GM23338 (cell line): ENCODE results near the gene PCNT. TPM values are rescaled to one million over a fixed set of nuclear protein-coding genes. Genes with fewer than 3 reads are reported as not detected.
A peak's percentile ranks its signal among the peaks of the same experiment; 100 is the strongest.

Experiments
- ATAC-seq: fragments of 200-7000 bp; cut with Tn5 transposase; 3 replicates; pipeline ENCODE4 v1.9.1; 2020
- DNase-seq: peaks from one replicate; pipeline ENCODE4 v3.0.0-alpha.2; 2015; ENCODE audit warnings: low spot score
- H2AFZ ChIP-seq: fragments of 200-600 bp; sonication (generic); 2 replicates; pipeline ENCODE4 v1.8.0; 2016; ENCODE audit warnings: antibody characterized with exemption, mild to moderate bottlenecking, moderate library complexity
- H3F3A ChIP-seq: fragments of 200-600 bp; sonication (generic); replicated peaks from 2 replicates; pipeline ENCODE4 v1.8.0; 2017; ENCODE audit warnings: antibody characterized with exemption, mixed run types, low read depth
- H3K27ac ChIP-seq: fragments of 200-600 bp; sonication (generic); 2 replicates; pipeline ENCODE4 v1.6.1; 2016; ENCODE audit warnings: low read depth
- H3K27me3 ChIP-seq: fragments of 200-600 bp; sonication (generic); 2 replicates; pipeline ENCODE4 v1.8.0; 2016; ENCODE audit warnings: mild to moderate bottlenecking, mixed run types, moderate library complexity; ENCODE audit not compliant: insufficient read depth
- H3K36me3 ChIP-seq: fragments of 200-600 bp; sonication (generic); 2 replicates; pipeline ENCODE4 v1.8.0; 2016; ENCODE audit warnings: mild to moderate bottlenecking; ENCODE audit not compliant: insufficient read depth
- H3K4me1 ChIP-seq: fragments of 200-600 bp; sonication (generic); 2 replicates; pipeline ENCODE4 v1.8.0; 2016; ENCODE audit warnings: mild to moderate bottlenecking, moderate library complexity; ENCODE audit not compliant: insufficient read depth
- H3K4me2 ChIP-seq: fragments of 200-600 bp; sonication (generic); 2 replicates; pipeline ENCODE4 v1.7.1; 2017; ENCODE audit warnings: mixed run types
- H3K4me3 ChIP-seq: fragments of 200-600 bp; sonication (generic); 2 replicates; pipeline ENCODE4 v1.6.1; 2016; ENCODE audit warnings: mixed run types
- H3K79me2 ChIP-seq: fragments of 200-600 bp; sonication (generic); replicated peaks from 2 replicates; pipeline ENCODE4 v1.8.0; 2017; ENCODE audit warnings: mild to moderate bottlenecking; ENCODE audit not compliant: insufficient read depth
- H3K9me2 ChIP-seq: fragments of 200-600 bp; sonication (generic); 2 replicates; pipeline ENCODE4 v1.8.0; 2017; ENCODE audit not compliant: insufficient read depth
- H4K20me1 ChIP-seq: fragments of 200-600 bp; sonication (generic); replicated peaks from 2 replicates; pipeline ENCODE4 v1.8.0; 2017; ENCODE audit warnings: mild to moderate bottlenecking; ENCODE audit not compliant: insufficient read depth
- H3K27ac Mint-ChIP-seq: 2 replicates; pipeline ENCODE4 v1.8.0; 2020; ENCODE audit warnings: inconsistent platforms, mild to moderate bottlenecking, moderate library complexity, mixed read lengths
- H3K27me3 Mint-ChIP-seq: 3 replicates; pipeline ENCODE4 v1.8.0; 2022; ENCODE audit warnings: low read depth, mild to moderate bottlenecking, moderate library complexity, mixed read lengths, inconsistent platforms; ENCODE audit not compliant: insufficient read depth, poor library complexity
- H3K36me3 Mint-ChIP-seq: 3 replicates; pipeline ENCODE4 v1.8.0; 2021; ENCODE audit warnings: low read depth, mild to moderate bottlenecking, inconsistent platforms, moderate library complexity, mixed read lengths
- H3K4me1 Mint-ChIP-seq: 3 replicates; pipeline ENCODE4 v1.8.0; 2020; ENCODE audit warnings: mild to moderate bottlenecking, inconsistent platforms, mixed read lengths
- H3K4me3 Mint-ChIP-seq: 3 replicates; pipeline ENCODE4 v1.8.0; 2021; ENCODE audit warnings: moderate library complexity, mild to moderate bottlenecking, inconsistent platforms, mixed read lengths
- H3K9me3 Mint-ChIP-seq: 3 replicates; pipeline ENCODE4 v1.8.0; 2020; ENCODE audit warnings: moderate library complexity, mild to moderate bottlenecking, inconsistent platforms, mixed read lengths
- CREB1 ChIP-seq: fragments of 250-450 bp; sonication (Bioruptor Pico); IDR thresholded peaks from 2 replicates; pipeline ENCODE4 v1.5.0; 2020; ENCODE audit warnings: low read depth, mild to moderate bottlenecking, moderate library complexity
- CTCF ChIP-seq, 2 experiments: fragments of 200-600 bp in 1 of 2; sonication (generic) in 1 of 2; conservative IDR thresholded peaks; 2 replicates each; pipeline versions ENCODE4 v1.5.1 to v1.6.1; 2016 to 2017; ENCODE audit warnings: antibody characterized with exemption in 2 of 2, low read depth in 2 of 2, mild to moderate bottlenecking in 2 of 2, moderate library complexity in 1 of 2
- EZH2phosphoT487 ChIP-seq: fragments of 200-600 bp; sonication (generic); IDR thresholded peaks from one replicate; pipeline ENCODE4 v1.8.1; 2018; ENCODE audit warnings: antibody characterized with exemption; ENCODE audit not compliant: unreplicated experiment
- JUNB ChIP-seq: IDR thresholded peaks from one replicate; pipeline ENCODE4 v1.6.1; 2016; ENCODE audit warnings: antibody characterized with exemption; ENCODE audit not compliant: unreplicated experiment
- NANOG ChIP-seq: IDR thresholded peaks from 2 replicates; pipeline ENCODE4 v1.6.1; 2016; ENCODE audit warnings: antibody characterized with exemption, borderline replicate concordance
- POLR2AphosphoS5 ChIP-seq: IDR thresholded peaks from 2 replicates; pipeline ENCODE4 v1.6.1; 2016; ENCODE audit warnings: antibody characterized with exemption, low read depth
- REST ChIP-seq: IDR thresholded peaks from one replicate; pipeline ENCODE4 v1.6.1; 2018; ENCODE audit warnings: antibody characterized with exemption; ENCODE audit not compliant: unreplicated experiment
- STAT1 ChIP-seq: IDR thresholded peaks from one replicate; pipeline ENCODE4 v1.6.1; 2016; ENCODE audit warnings: antibody characterized with exemption; ENCODE audit not compliant: unreplicated experiment
- ZNF331 ChIP-seq: fragments of 250-450 bp; sonication (Bioruptor Pico); IDR thresholded peaks from 2 replicates; pipeline ENCODE4 v1.5.0; 2020; ENCODE audit warnings: low read depth, mild to moderate bottlenecking, moderate library complexity
- polyA plus RNA-seq: library from polyadenylated mRNA; unstranded; fragments of >200 nt; fragmentation: Nextera tagmentation; extraction: Ambion mirVana; gene quantifications from 2 replicates; pipeline ENCODE4 v1.2.1, GENCODE V29; 2016
- total RNA-seq: library from RNA; depleted of rRNA; stranded (reverse); fragments of >200 nt; shearing (Covaris generic); gene quantifications from 2 replicates; pipeline ENCODE4 v1.2.3, GENCODE V29; 2014

Gene PCNT
- total and polyA plus RNA-seq, 2 experiments from 2014 or later = 39.6 to 46.1 TPM

- Mint-ChIP-seq H3K27me3 (peaks cover 16% of the 10 kb centered on the region), H3K27ac (peak overlapping the region; percentile 98), H3K4me3 (peak overlapping the region; percentile 97), H3K4me1 (peaks cover 39% of the 10 kb centered on the region), H3K9me3 (0 out of 3 replicates have a peak, but pooled peaks cover 4% of the 10 kb centered on the region), H3K36me3 (peaks cover 45% of the 10 kb centered on the region)
- Histone ChIP-seq H3K4me2 (peak overlapping the region; percentile 100), H2AFZ (no peak overlapping the region), H3K79me2 (peaks cover 59% of the 10 kb centered on the region), H3K27me3 (no peaks in the 10 kb centered on the region), H3K27ac (peak overlapping the region; percentile 96), H3K4me3 (peak overlapping the region; percentile 98), H4K20me1 (peaks cover 25% of the 10 kb centered on the region), H3K4me1 (peaks cover 28% of the 10 kb centered on the region), H3K36me3 (peaks cover 7% of the 10 kb centered on the region; the same call in 1 of the 2 replicates), H3K9me2 (no peaks in the 10 kb centered on the region), H3F3A (peaks cover 19% of the 10 kb centered on the region)
- no peak for ATAC-seq
- DNase-seq = peak; percentile 38
- TF ChIP-seq EZH2phosphoT487 (no peak), NANOG (no peak), ZNF331 (CRISPR knock-in tag) (no peak)
These were observed 688 bp upstream of the PCNT start for GRCh38 chr21:46323227-46323709.

- H3K27ac ChIP-seq = peak overlapping the region; percentile 99
- peak; percentile 53 for ATAC-seq
- Mint-ChIP-seq H3K36me3 (peaks cover 53% of the 10 kb centered on the region), H3K27me3 (peaks cover 11% of the 10 kb centered on the region), H3K4me1 (peaks cover 32% of the 10 kb centered on the region), H3K4me3 (peak overlapping the region; percentile 97), H3K27ac (no peak overlapping the region), H3K9me3 (0 out of 3 replicates have a peak, but pooled peaks cover 4% of the 10 kb centered on the region)
- peaks cover 36% of the 10 kb centered on the region for H4K20me1 ChIP-seq
- H3K36me3 ChIP-seq = peaks cover 15% of the 10 kb centered on the region; the same call in 1 of the 2 replicates
- TF ChIP-seq STAT1 (no peak), POLR2AphosphoS5 (peak; percentile 58; the same call in 1 of the 2 replicates), JUNB (no peak)
- H3K4me1 ChIP-seq = peaks cover 25% of the 10 kb centered on the region
- H3K9me2 ChIP-seq = no peaks in the 10 kb centered on the region
- peaks cover 71% of the 10 kb centered on the region for H3K79me2 ChIP-seq
- DNase-seq = peak; percentile 83
- H3K4me3 ChIP-seq = peak overlapping the region; percentile 98
- H3K27me3 ChIP-seq = no peaks in the 10 kb centered on the region
- H3K4me2 ChIP-seq = peak overlapping the region; percentile 93
- peak overlapping the region; percentile 76 for H2AFZ ChIP-seq
- H3F3A ChIP-seq = peaks cover 19% of the 10 kb centered on the region
These were observed 575 bp downstream of the PCNT start for GRCh38 chr21:46324390-46325072.

GRCh38 chr21:46325073-46325912 is 1.3 kb downstream of the PCNT start:
- no peaks in the 10 kb centered on the region for H3K27me3 ChIP-seq
- TF ChIP-seq CTCF (conservative IDR thresholded peaks at IDR 0.05; ENCODE audit: low read depth in 2 of 2) = peak; percentile 15 to 33; a peak in 2 of 4 replicates
- TF ChIP-seq NANOG = no peak
- TF ChIP-seq EZH2phosphoT487 = no peak
- 0 out of 2 replicates have a peak, but pooled peaks have one; percentile 26 for TF ChIP-seq CREB1 (CRISPR knock-in tag)
- no peak for TF ChIP-seq REST
- TF ChIP-seq STAT1 = no peak
- peak overlapping the region; percentile 83 for H3K4me2 ChIP-seq
- peak overlapping the region; percentile 49; the same call in 1 of the 2 replicates for H3K27ac Mint-ChIP-seq
- H3K79me2 ChIP-seq = peaks cover 79% of the 10 kb centered on the region
- H3K36me3 ChIP-seq = peaks cover 18% of the 10 kb centered on the region; the same call in 1 of the 2 replicates
- peak overlapping the region; percentile 76 for H2AFZ ChIP-seq
- H3K36me3 Mint-ChIP-seq = peaks cover 55% of the 10 kb centered on the region
- H3K27ac ChIP-seq = peak overlapping the region; percentile 35
- H3K4me3 ChIP-seq = peak overlapping the region; percentile 94
- peak overlapping the region; percentile 97 for H3K4me3 Mint-ChIP-seq
- peaks cover 11% of the 10 kb centered on the region for H3K27me3 Mint-ChIP-seq
- ATAC-seq (peak; percentile 67), DNase-seq (peak; percentile 81)
- H3K9me3 Mint-ChIP-seq = 0 out of 3 replicates have a peak, but pooled peaks cover 4% of the 10 kb centered on the region
- peaks cover 31% of the 10 kb centered on the region for H3K4me1 Mint-ChIP-seq
- peaks cover 25% of the 10 kb centered on the region for H3K4me1 ChIP-seq
- H3F3A ChIP-seq = peaks cover 19% of the 10 kb centered on the region
- H4K20me1 ChIP-seq = peaks cover 36% of the 10 kb centered on the region
- H3K9me2 ChIP-seq = no peaks in the 10 kb centered on the region
